AG04450 (cell line): ENCODE results near the gene ZNF212. TPM values are rescaled to one million over a fixed set of nuclear protein-coding genes. Genes with fewer than 3 reads are reported as not detected.

Experiments
- CTCF ChIA-PET: fragments of 300-600, 350-600 bp; formaldehyde crosslinking; extraction: SDS; loops from one replicate; lab custom pipeline; 2022; ENCODE audit warnings: antibody characterized with exemption, inconsistent platforms; lab: Charles Lee
- POLR2A ChIA-PET: fragments of 350-600 bp; formaldehyde crosslinking; extraction: SDS; loops from one replicate; lab custom pipeline; 2021; ENCODE audit warnings: antibody characterized with exemption, inconsistent platforms; lab: Yijun Ruan, JAX
- DNase-seq: peaks from one replicate; pipeline ENCODE4 v3.0.0-alpha.2; 2011; ENCODE audit warnings: low read depth, low spot score
- H3K27ac ChIP-seq: one replicate; pipeline ENCODE4 v1.5.1; 2012; ENCODE audit warnings: low read depth, low read length, control low read depth
- H3K27me3 ChIP-seq: one replicate; pipeline ENCODE4 v1.6.0; 2012; ENCODE audit warnings: low read length; ENCODE audit not compliant: control insufficient read depth, insufficient read depth
- H3K4me3 ChIP-seq: 2 replicates; pipeline ENCODE4 v1.5.1; 2011; ENCODE audit warnings: mild to moderate bottlenecking, low read depth, low read length, control low read depth
- H3K9me3 ChIP-seq: 2 replicates; pipeline ENCODE4 v1.5.1; 2012; ENCODE audit warnings: low read length; ENCODE audit not compliant: control insufficient read depth, insufficient read depth
- CTCF ChIP-seq: IDR thresholded peaks from 2 replicates; pipeline ENCODE4 v1.5.1; 2011; ENCODE audit warnings: low read depth, low read length, control low read depth, inconsistent platforms
- polyA plus RNA-seq: library from polyadenylated mRNA; depleted of rRNA; stranded (reverse); fragments of >200 nt; gene quantifications from 2 replicates; pipeline ENCODE4 v1.2.3, GENCODE V29; 2011

ZNF212 gene
- polyA plus RNA-seq, 1 experiment = 4.1 TPM

GRCh38 chr7:149281508-149282330 lies 42.3 kb downstream of the ZNF212 start:
- POLR2A ChIA-PET = no interaction called here
- TF ChIP-seq CTCF = no peak
- H3K27me3 ChIP-seq = no peaks in the 10 kb centered on the region
- CTCF ChIA-PET = no interaction called here
- no peaks in the 10 kb centered on the region; the same call in 1 of the 2 replicates for H3K9me3 ChIP-seq
- no peak overlapping the region for H3K27ac ChIP-seq
- no peak overlapping the region for H3K4me3 ChIP-seq
- no peak for DNase-seq

GRCh38 chr7:149282331-149282655 lies 42.8 kb downstream of the ZNF212 start:
- no peak for DNase-seq
- no peaks in the 10 kb centered on the region; the same call in 1 of the 2 replicates for H3K9me3 ChIP-seq
- H3K27me3 ChIP-seq = no peaks in the 10 kb centered on the region
- H3K27ac ChIP-seq = no peak overlapping the region
- ChIA-PET POLR2A (no interaction called here), CTCF (no interaction called here)
- no peak overlapping the region for H3K4me3 ChIP-seq
- no peak for TF ChIP-seq CTCF

GRCh38 chr7:149283321-149283720 lies 43.9 kb downstream of the ZNF212 start:
- no peaks in the 10 kb centered on the region; the same call in 1 of the 2 replicates for H3K9me3 ChIP-seq
- no peak overlapping the region for H3K4me3 ChIP-seq
- ChIA-PET CTCF (interaction anchor here (1.3 kb wide), 1 partner anchor 22 kb away, joined by 3 read pairs; no protein-coding TSS in a partner anchor), POLR2A (no interaction called here)
- DNase-seq = no peak
- H3K27me3 ChIP-seq = no peaks in the 10 kb centered on the region
- no peak for TF ChIP-seq CTCF
- no peak overlapping the region for H3K27ac ChIP-seq

GRCh38 chr7:149284343-149284742 lies 44.9 kb downstream of the ZNF212 start:
- CTCF ChIA-PET = interaction anchor here (1.3 kb wide), 1 partner anchor 23 kb away, joined by 3 read pairs; no protein-coding TSS in a partner anchor
- POLR2A ChIA-PET = interaction anchor here (0.6 to 1.7 kb wide), 4 partner anchors 19 to 340 kb away, joined by 3 to 17 read pairs (median 4); partner anchors contain the start of gene ZNF783
- no peak for DNase-seq
- Histone ChIP-seq H3K27ac (no peak overlapping the region), H3K4me3 (no peak overlapping the region), H3K27me3 (no peaks in the 10 kb centered on the region), H3K9me3 (no peaks in the 10 kb centered on the region)
- no peak for TF ChIP-seq CTCF
